A549 (cell line): ENCODE data around the gene FUCA1.

Experiments
- CEBPB ChIP-seq, 2 experiments: fragments of >200 bp in 1 of 2; sonication (Bioruptor Twin) in 1 of 2; formaldehyde crosslinking in 1 of 2; IDR thresholded peaks; 2 replicates each; pipeline ENCODE4 v1.6.1; 2012 to 2016
- CHD2 ChIP-seq: fragments of 150-350 bp; IDR thresholded peaks from 2 replicates; pipeline ENCODE4 v1.6.1; 2014; ENCODE audit warnings: low read length; ENCODE audit not compliant: partially characterized antibody
- CHD4 ChIP-seq: fragments of 200-600 bp; sonication (generic); IDR thresholded peaks from 2 replicates; pipeline ENCODE4 v1.6.1; 2016; ENCODE audit warnings: antibody characterized with exemption, mild to moderate bottlenecking, borderline replicate concordance
- EP300 ChIP-seq, 2 experiments: fragments of >200 bp; sonication (Bioruptor Twin); formaldehyde crosslinking; IDR thresholded peaks; 2 replicates in 1 of 2; 3 replicates in 1 of 2; pipeline ENCODE4 v1.6.1; 2016 to 2017
- GATA3 ChIP-seq: IDR thresholded peaks from 2 replicates; pipeline ENCODE4 v1.6.1; 2012; ENCODE audit warnings: borderline replicate concordance
- HDAC2 ChIP-seq: fragments of 200-600 bp; sonication (generic); IDR thresholded peaks from 2 replicates; pipeline ENCODE4 v1.6.1; 2016
- HEYL ChIP-seq: fragments of 250-450 bp; sonication (Bioruptor Pico); IDR thresholded peaks from 2 replicates; pipeline ENCODE4 v1.8.0; 2021; ENCODE audit warnings: mild to moderate bottlenecking, moderate library complexity
- NR3C1 ChIP-seq: fragments of >200 bp; sonication (Bioruptor Twin); formaldehyde crosslinking; IDR thresholded peaks from 3 replicates; pipeline ENCODE4 v1.6.1; 2017
- RFX5 ChIP-seq: fragments of 450-650 bp; IDR thresholded peaks from 2 replicates; pipeline ENCODE4 v1.7.1; 2014; ENCODE audit warnings: antibody characterized with exemption, mild to moderate bottlenecking, moderate library complexity
- TF ChIP-seq, protein P1 (sequence below): fragments of >200 bp; sonication (Bioruptor Twin); formaldehyde crosslinking; IDR thresholded peaks from 3 replicates; pipeline ENCODE4 v1.5.1; 2016
- TF ChIP-seq, protein P2 (sequence below): fragments of 450-650 bp; IDR thresholded peaks from 2 replicates; pipeline ENCODE4 v1.6.1; 2014; ENCODE audit warnings: antibody characterized with exemption
- TF ChIP-seq, protein P3 (sequence below): fragments of 250-450 bp; sonication (Bioruptor Pico); IDR thresholded peaks from 2 replicates; pipeline ENCODE4 v1.5.0; 2021; ENCODE audit warnings: mild to moderate bottlenecking, moderate library complexity, borderline replicate concordance
- TF ChIP-seq, protein P4 (sequence below): fragments of 150-350 bp; IDR thresholded peaks from 2 replicates; pipeline ENCODE4 v1.6.1; 2014; ENCODE audit warnings: low read depth, mild to moderate bottlenecking, low read length
- TF ChIP-seq, protein P5 (sequence below): IDR thresholded peaks from 2 replicates; pipeline ENCODE4 v1.6.1; 2012

DNA sequence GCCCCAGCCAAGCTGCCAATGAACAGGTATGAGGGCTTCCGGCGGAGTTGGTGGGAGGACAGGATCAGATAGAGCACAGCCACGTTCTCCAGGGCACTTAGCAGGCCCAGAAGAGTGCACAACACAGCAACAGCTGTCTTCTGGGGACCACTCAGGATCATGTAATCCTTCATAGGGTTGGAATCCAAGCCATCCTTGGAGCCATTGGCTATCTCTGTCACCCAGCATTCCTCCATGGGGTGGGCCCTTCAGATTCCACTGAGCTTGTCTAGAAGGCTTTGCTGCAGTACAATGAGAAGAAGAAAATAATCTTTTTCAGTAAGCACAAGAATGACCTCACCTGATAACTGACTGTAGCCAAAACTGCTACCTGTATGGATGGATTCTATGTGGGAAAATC, 7.3 kb upstream of the FUCA1 start:
- TF ChIP-seq, protein P1, sequence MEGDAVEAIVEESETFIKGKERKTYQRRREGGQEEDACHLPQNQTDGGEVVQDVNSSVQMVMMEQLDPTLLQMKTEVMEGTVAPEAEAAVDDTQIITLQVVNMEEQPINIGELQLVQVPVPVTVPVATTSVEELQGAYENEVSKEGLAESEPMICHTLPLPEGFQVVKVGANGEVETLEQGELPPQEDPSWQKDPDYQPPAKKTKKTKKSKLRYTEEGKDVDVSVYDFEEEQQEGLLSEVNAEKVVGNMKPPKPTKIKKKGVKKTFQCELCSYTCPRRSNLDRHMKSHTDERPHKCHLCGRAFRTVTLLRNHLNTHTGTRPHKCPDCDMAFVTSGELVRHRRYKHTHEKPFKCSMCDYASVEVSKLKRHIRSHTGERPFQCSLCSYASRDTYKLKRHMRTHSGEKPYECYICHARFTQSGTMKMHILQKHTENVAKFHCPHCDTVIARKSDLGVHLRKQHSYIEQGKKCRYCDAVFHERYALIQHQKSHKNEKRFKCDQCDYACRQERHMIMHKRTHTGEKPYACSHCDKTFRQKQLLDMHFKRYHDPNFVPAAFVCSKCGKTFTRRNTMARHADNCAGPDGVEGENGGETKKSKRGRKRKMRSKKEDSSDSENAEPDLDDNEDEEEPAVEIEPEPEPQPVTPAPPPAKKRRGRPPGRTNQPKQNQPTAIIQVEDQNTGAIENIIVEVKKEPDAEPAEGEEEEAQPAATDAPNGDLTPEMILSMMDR, result no peak
- no peak for TF ChIP-seq CEBPB (IDR thresholded peaks at IDR 0.05)
- TF ChIP-seq GATA3, result no peak
- TF ChIP-seq CHD4, result no peak
- no peak for TF ChIP-seq RFX5
- TF ChIP-seq, protein P2, sequence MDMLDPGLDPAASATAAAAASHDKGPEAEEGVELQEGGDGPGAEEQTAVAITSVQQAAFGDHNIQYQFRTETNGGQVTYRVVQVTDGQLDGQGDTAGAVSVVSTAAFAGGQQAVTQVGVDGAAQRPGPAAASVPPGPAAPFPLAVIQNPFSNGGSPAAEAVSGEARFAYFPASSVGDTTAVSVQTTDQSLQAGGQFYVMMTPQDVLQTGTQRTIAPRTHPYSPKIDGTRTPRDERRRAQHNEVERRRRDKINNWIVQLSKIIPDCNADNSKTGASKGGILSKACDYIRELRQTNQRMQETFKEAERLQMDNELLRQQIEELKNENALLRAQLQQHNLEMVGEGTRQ, result no peak
- TF ChIP-seq, protein P3, sequence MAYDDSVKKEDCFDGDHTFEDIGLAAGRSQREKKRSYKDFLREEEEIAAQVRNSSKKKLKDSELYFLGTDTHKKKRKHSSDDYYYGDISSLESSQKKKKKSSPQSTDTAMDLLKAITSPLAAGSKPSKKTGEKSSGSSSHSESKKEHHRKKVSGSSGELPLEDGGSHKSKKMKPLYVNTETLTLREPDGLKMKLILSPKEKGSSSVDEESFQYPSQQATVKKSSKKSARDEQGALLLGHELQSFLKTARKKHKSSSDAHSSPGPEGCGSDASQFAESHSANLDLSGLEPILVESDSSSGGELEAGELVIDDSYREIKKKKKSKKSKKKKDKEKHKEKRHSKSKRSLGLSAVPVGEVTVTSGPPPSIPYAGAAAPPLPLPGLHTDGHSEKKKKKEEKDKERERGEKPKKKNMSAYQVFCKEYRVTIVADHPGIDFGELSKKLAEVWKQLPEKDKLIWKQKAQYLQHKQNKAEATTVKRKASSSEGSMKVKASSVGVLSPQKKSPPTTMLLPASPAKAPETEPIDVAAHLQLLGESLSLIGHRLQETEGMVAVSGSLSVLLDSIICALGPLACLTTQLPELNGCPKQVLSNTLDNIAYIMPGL (CRISPR knock-in tag), result no peak
- no peak for TF ChIP-seq NR3C1
- TF ChIP-seq, protein P4, sequence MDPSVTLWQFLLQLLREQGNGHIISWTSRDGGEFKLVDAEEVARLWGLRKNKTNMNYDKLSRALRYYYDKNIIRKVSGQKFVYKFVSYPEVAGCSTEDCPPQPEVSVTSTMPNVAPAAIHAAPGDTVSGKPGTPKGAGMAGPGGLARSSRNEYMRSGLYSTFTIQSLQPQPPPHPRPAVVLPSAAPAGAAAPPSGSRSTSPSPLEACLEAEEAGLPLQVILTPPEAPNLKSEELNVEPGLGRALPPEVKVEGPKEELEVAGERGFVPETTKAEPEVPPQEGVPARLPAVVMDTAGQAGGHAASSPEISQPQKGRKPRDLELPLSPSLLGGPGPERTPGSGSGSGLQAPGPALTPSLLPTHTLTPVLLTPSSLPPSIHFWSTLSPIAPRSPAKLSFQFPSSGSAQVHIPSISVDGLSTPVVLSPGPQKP, result no peak
- no peak for TF ChIP-seq EP300 (IDR thresholded peaks at IDR 0.05)
- no peak for TF ChIP-seq HDAC2
- no peak for TF ChIP-seq CHD2
- no peak for TF ChIP-seq HEYL (CRISPR knock-in tag)
- TF ChIP-seq, protein P5, sequence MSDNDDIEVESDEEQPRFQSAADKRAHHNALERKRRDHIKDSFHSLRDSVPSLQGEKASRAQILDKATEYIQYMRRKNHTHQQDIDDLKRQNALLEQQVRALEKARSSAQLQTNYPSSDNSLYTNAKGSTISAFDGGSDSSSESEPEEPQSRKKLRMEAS, result no peak
